NCI-H69 (cell line): ENCODE data around the gene FAM90A1.
A peak's percentile ranks its signal among the peaks of the same experiment; 100 is the strongest.
"Not testable (repeated sequence)": the region's sequence is repeated elsewhere in the genome, so short reads cannot be mapped to it uniquely, and the experiment has no call there.

ENCODE experiments used
- DNase-seq: peaks from one replicate; lab custom pipeline; 2025; lab: John Stamatoyannopoulos, UW

The FAM90A1 gene

GRCh38 chr12:8233300-8233855 is 6.0 kb upstream of the FAM90A1 start:
- DNase-seq: not testable (repeated sequence)

GRCh38 chr12:8231666-8232608 is 4.5 kb upstream of the FAM90A1 start:
- peak; percentile 6 for DNase-seq

GRCh38 chr12:8231049-8231448 is 3.6 kb upstream of the FAM90A1 start:
- DNase-seq: not testable (repeated sequence)

- DNase-seq: not testable (repeated sequence)
Observed at GRCh38 chr12:8229486-8229885, 2.1 kb upstream of the FAM90A1 start.

- not testable (repeated sequence) for DNase-seq
Observed at GRCh38 chr12:8228607-8229006, 1.2 kb upstream of the FAM90A1 start.

GRCh38 chr12:8227732-8228077 is 287 bp upstream of the FAM90A1 start:
- not testable (repeated sequence) for DNase-seq

- DNase-seq: peak; percentile 3
Observed at GRCh38 chr12:8226355-8226754, 1.1 kb downstream of the FAM90A1 start.

GRCh38 chr12:8224782-8225181 is 2.6 kb downstream of the FAM90A1 start:
- not testable (repeated sequence) for DNase-seq

- DNase-seq: not testable (repeated sequence)
Observed at GRCh38 chr12:8223646-8224045, 3.8 kb downstream of the FAM90A1 start.

- not testable (repeated sequence) for DNase-seq
Observed at GRCh38 chr12:8222303-8222702, 5.1 kb downstream of the FAM90A1 start.

- DNase-seq: not testable (repeated sequence)
Observed at GRCh38 chr12:8221844-8222243, 5.6 kb downstream of the FAM90A1 start.

GRCh38 chr12:8221375-8221774 is 6.0 kb downstream of the FAM90A1 start:
- DNase-seq: peak; percentile 23

GRCh38 chr12:8218711-8219382 is 8.6 kb downstream of the FAM90A1 start:
- peak; percentile 2 for DNase-seq

GRCh38 chr12:8197685-8198308 is 29.6 kb downstream of the FAM90A1 start:
- not testable (repeated sequence) for DNase-seq

- DNase-seq: not testable (repeated sequence)
Observed at GRCh38 chr12:8188088-8188487, 39.3 kb downstream of the FAM90A1 start.

GRCh38 chr12:8184206-8184605 is 43.2 kb downstream of the FAM90A1 start:
- not testable (repeated sequence) for DNase-seq

- DNase-seq: not testable (repeated sequence)
Observed at GRCh38 chr12:8183346-8183745, 44.1 kb downstream of the FAM90A1 start.

- DNase-seq: not testable (repeated sequence)
Observed at GRCh38 chr12:8182923-8183322, 44.5 kb downstream of the FAM90A1 start.

- not testable (repeated sequence) for DNase-seq
Observed at GRCh38 chr12:8181271-8181670, 46.1 kb downstream of the FAM90A1 start.

- peak; percentile 61 for DNase-seq
Observed at GRCh38 chr12:8179989-8180585, 47.3 kb downstream of the FAM90A1 start.

GRCh38 chr12:8172911-8173310 is 54.5 kb downstream of the FAM90A1 start:
- DNase-seq: not testable (repeated sequence)
